Measurements from ENCODE around the gene RNF149. TPM values are rescaled to one million over a fixed set of nuclear protein-coding genes. Genes with fewer than 3 reads are reported as not detected.

RNF149 gene
- total RNA-seq, 1 experiment from 2014 or later = 69.0 TPM

DNA sequence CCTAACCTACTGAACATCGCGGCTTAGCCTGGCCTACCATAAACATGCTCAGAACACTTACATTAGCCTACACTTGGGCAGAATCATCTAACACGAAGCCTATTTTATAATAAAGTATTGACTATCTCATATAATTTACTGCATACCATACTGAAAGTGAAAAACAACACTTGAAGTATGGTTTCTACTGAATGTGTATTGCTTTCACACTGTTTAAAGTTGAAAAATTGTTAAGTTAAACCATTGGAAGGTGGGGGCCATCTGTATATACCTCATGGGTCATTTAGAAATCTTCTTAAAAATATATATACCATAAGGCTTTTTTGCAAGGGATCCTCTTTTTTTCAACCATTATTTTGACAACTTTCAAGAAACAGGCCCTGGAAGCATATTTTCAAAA is 16.5 kb downstream of the RNF149 start:
- BruUV-seq (replicated peaks) = no TSS peak
- H3K36me3 Mint-ChIP-seq (ENCODE audit: insufficient read depth, unreplicated experiment) = peaks cover 15% of the 10 kb centered on the region
- no peak overlapping the region for H3K4me3 Mint-ChIP-seq (ENCODE audit: low read depth, unreplicated experiment)
- H3K4me1 Mint-ChIP-seq (ENCODE audit: low read depth, unreplicated experiment) = peaks cover 8% of the 10 kb centered on the region
- no peaks in the 10 kb centered on the region for H3K9me3 Mint-ChIP-seq (ENCODE audit: low read depth, unreplicated experiment)
- no peak overlapping the region for H3K27ac Mint-ChIP-seq (ENCODE audit: unreplicated experiment)
- TF ChIP-seq, protein P1, sequence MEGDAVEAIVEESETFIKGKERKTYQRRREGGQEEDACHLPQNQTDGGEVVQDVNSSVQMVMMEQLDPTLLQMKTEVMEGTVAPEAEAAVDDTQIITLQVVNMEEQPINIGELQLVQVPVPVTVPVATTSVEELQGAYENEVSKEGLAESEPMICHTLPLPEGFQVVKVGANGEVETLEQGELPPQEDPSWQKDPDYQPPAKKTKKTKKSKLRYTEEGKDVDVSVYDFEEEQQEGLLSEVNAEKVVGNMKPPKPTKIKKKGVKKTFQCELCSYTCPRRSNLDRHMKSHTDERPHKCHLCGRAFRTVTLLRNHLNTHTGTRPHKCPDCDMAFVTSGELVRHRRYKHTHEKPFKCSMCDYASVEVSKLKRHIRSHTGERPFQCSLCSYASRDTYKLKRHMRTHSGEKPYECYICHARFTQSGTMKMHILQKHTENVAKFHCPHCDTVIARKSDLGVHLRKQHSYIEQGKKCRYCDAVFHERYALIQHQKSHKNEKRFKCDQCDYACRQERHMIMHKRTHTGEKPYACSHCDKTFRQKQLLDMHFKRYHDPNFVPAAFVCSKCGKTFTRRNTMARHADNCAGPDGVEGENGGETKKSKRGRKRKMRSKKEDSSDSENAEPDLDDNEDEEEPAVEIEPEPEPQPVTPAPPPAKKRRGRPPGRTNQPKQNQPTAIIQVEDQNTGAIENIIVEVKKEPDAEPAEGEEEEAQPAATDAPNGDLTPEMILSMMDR (IDR thresholded peaks at IDR 0.05; ENCODE audit: unreplicated experiment) = no peak
- no peaks in the 10 kb centered on the region for H3K27me3 Mint-ChIP-seq (ENCODE audit: unreplicated experiment)
- DNase-seq = no peak
- CTCF ChIA-PET = no interaction called here
- intact Hi-C loops (cut with micrococcal nuclease; ENCODE audit: unreplicated experiment) = no loop called here

DNA sequence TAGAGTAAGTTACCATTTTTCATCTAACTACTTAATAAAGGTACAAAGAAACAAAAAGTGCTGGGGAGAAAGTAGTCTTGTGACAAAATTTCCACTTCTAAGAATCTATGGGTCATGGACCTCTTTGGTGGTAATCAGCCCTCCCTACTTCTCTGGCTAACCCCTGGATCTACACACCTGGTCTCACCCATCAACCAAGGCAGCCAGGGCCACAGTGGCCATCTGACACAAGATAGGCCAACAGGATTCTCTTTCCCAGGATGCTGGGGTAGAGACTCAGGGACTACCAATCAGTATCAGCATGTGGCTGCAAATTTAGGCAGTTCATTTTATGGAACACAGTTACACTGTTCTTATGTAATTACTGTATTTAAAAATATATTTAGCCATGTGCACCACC is 17.8 kb downstream of the RNF149 start:
- no TSS peak for BruUV-seq (replicated peaks)
- Mint-ChIP-seq H3K9me3 (ENCODE audit: low read depth, unreplicated experiment) (no peaks in the 10 kb centered on the region), H3K27ac (ENCODE audit: unreplicated experiment) (no peak overlapping the region), H3K36me3 (ENCODE audit: insufficient read depth, unreplicated experiment) (peaks cover 16% of the 10 kb centered on the region), H3K27me3 (ENCODE audit: unreplicated experiment) (no peaks in the 10 kb centered on the region), H3K4me3 (ENCODE audit: low read depth, unreplicated experiment) (no peak overlapping the region), H3K4me1 (ENCODE audit: low read depth, unreplicated experiment) (peaks cover 2% of the 10 kb centered on the region)
- DNase-seq = no peak
- TF ChIP-seq, protein P1 (IDR thresholded peaks at IDR 0.05; ENCODE audit: unreplicated experiment) = no peak
- CTCF ChIA-PET = no interaction called here
- intact Hi-C loops (cut with micrococcal nuclease; ENCODE audit: unreplicated experiment) = no loop called here

DNA sequence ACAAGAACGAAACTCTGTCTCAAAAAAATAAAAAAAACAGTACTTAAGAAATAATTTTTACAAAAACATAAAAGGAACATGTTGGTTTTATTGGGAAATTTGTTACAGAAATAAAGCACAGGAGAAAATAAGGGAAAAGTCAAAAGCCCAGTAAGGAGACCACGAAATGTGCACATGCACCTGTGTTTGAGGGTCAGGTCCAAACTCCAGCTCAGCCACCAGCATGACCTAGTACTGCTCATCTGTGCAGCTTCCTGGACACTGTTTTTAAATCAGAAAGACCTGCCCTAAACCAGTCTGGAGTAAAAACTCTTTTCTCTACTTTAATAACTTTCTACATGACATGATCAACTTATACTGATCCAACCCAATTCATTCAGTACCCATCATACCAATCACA is 21.2 kb downstream of the RNF149 start:
- no peak overlapping the region for H3K4me3 Mint-ChIP-seq (ENCODE audit: low read depth, unreplicated experiment)
- no peaks in the 10 kb centered on the region for H3K9me3 Mint-ChIP-seq (ENCODE audit: low read depth, unreplicated experiment)
- no TSS peak for BruUV-seq (replicated peaks)
- no peak for DNase-seq
- no peaks in the 10 kb centered on the region for H3K4me1 Mint-ChIP-seq (ENCODE audit: low read depth, unreplicated experiment)
- no peak overlapping the region for H3K27ac Mint-ChIP-seq (ENCODE audit: unreplicated experiment)
- H3K27me3 Mint-ChIP-seq (ENCODE audit: unreplicated experiment) = no peaks in the 10 kb centered on the region
- TF ChIP-seq, protein P1 (IDR thresholded peaks at IDR 0.05; ENCODE audit: unreplicated experiment) = no peak
- CTCF ChIA-PET = no interaction called here
- intact Hi-C loops (cut with micrococcal nuclease; ENCODE audit: unreplicated experiment) = no loop called here
- peaks cover 22% of the 10 kb centered on the region for H3K36me3 Mint-ChIP-seq (ENCODE audit: insufficient read depth, unreplicated experiment)

DNA sequence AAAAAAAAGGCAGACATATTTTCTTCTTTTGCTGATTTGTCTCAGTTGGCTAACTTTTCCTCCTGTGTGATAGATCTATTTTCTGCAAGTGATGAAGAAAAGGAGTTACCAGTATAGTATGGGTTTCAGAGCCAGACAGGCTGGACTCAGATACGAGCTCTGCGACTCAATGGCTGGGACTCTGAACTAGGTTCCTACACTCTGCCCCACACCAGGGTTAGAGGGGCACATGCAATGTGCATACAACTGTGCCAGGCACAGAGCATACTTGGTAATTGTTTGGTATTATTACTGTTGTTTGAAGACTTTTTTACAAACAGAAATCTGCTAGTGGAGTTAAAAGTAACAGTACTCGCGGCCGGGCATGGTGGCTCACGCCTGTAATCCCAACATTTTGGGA is 21.8 kb downstream of the RNF149 start:
- no peak overlapping the region for H3K4me3 Mint-ChIP-seq (ENCODE audit: low read depth, unreplicated experiment)
- no peaks in the 10 kb centered on the region for H3K27me3 Mint-ChIP-seq (ENCODE audit: unreplicated experiment)
- H3K36me3 Mint-ChIP-seq (ENCODE audit: insufficient read depth, unreplicated experiment) = peaks cover 25% of the 10 kb centered on the region
- no TSS peak for BruUV-seq (replicated peaks)
- no peak for DNase-seq
- H3K4me1 Mint-ChIP-seq (ENCODE audit: low read depth, unreplicated experiment) = no peaks in the 10 kb centered on the region
- CTCF ChIA-PET = no interaction called here
- intact Hi-C loops (cut with micrococcal nuclease; ENCODE audit: unreplicated experiment) = no loop called here
- TF ChIP-seq, protein P1 (IDR thresholded peaks at IDR 0.05; ENCODE audit: unreplicated experiment) = no peak
- H3K9me3 Mint-ChIP-seq (ENCODE audit: low read depth, unreplicated experiment) = no peaks in the 10 kb centered on the region
- H3K27ac Mint-ChIP-seq (ENCODE audit: unreplicated experiment) = no peak overlapping the region

DNA sequence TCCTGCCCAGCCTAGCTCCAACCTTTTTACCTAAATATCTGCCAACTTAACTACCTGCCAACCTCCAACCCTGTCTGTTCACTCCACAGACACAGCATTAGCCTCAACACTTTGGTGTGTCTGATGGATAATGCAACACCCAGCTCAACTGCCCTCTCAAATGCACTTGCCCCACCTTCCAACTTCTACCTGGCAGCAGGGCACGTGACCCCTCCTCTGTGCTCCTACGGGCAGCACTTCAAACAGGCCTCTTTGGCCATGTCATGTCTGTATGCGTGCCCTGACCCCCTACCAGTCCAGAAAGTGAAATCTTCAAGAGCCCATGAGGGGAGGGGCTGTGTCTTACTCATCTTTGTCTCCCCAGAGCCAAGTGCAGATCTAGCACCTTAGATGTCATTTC is 25.5 kb downstream of the RNF149 start:
- Mint-ChIP-seq H3K9me3 (ENCODE audit: low read depth, unreplicated experiment) (no peaks in the 10 kb centered on the region), H3K4me1 (ENCODE audit: low read depth, unreplicated experiment) (no peaks in the 10 kb centered on the region), H3K36me3 (ENCODE audit: insufficient read depth, unreplicated experiment) (peaks cover 29% of the 10 kb centered on the region), H3K27me3 (ENCODE audit: unreplicated experiment) (no peaks in the 10 kb centered on the region), H3K4me3 (ENCODE audit: low read depth, unreplicated experiment) (no peak overlapping the region), H3K27ac (ENCODE audit: unreplicated experiment) (no peak overlapping the region)
- no TSS peak for BruUV-seq (replicated peaks)
- no peak for DNase-seq
- TF ChIP-seq, protein P1 (IDR thresholded peaks at IDR 0.05; ENCODE audit: unreplicated experiment) = no peak
- intact Hi-C loops (cut with micrococcal nuclease; ENCODE audit: unreplicated experiment) = no loop called here
- CTCF ChIA-PET = no interaction called here

Measured in Calu3 (cell line).